K562 (cell line): Measurements from ENCODE around the gene SDCBP2.

Experiments
- HNRNPH1 ChIP-seq: fragments of 200-400 bp; formaldehyde crosslinking; optimal IDR thresholded peaks from 2 replicates; pipeline ENCODE3; 2017; ENCODE audit warnings: low read depth, mild to moderate bottlenecking, low read length, moderate library complexity
- PHF8 ChIP-seq: fragments of 200-600 bp; sonication (generic); IDR thresholded peaks from 2 replicates; pipeline ENCODE4 v1.6.1; 2012; ENCODE audit warnings: mixed run types, mild to moderate bottlenecking, inconsistent platforms, low read length, moderate library complexity, borderline replicate concordance
- POLR2A ChIP-seq: fragments of 450-650 bp; conservative IDR thresholded peaks from 2 replicates; pipeline ENCODE4 v1.6.1; 2016
- ZFP36 ChIP-seq: fragments of 150-350 bp; IDR thresholded peaks from 2 replicates; pipeline ENCODE4 v1.6.1; 2018; ENCODE audit warnings: low read length, low read depth; ENCODE audit not compliant: partially characterized antibody
- ZNF143 ChIP-seq: sonication (generic); formaldehyde crosslinking; IDR thresholded peaks from 2 replicates; pipeline ENCODE4 v1.9.0; 2022; ENCODE audit warnings: mild to moderate bottlenecking, missing genetic modification reagents
- ZNF224 ChIP-seq: sonication (generic); formaldehyde crosslinking; IDR thresholded peaks from 2 replicates; pipeline ENCODE4 v1.8.0; 2022; ENCODE audit warnings: mild to moderate bottlenecking, missing genetic modification reagents
- ZNF3 ChIP-seq: fragments of 250-450 bp; sonication (Bioruptor Pico); IDR thresholded peaks from 2 replicates; pipeline ENCODE4 v1.5.0; 2021; ENCODE audit warnings: mild to moderate bottlenecking, moderate library complexity
- TF ChIP-seq, protein P1 (sequence below): fragments of 450-650 bp; IDR thresholded peaks from 2 replicates; pipeline ENCODE4 v1.6.1; 2018; ENCODE audit not compliant: partially characterized antibody

DNA sequence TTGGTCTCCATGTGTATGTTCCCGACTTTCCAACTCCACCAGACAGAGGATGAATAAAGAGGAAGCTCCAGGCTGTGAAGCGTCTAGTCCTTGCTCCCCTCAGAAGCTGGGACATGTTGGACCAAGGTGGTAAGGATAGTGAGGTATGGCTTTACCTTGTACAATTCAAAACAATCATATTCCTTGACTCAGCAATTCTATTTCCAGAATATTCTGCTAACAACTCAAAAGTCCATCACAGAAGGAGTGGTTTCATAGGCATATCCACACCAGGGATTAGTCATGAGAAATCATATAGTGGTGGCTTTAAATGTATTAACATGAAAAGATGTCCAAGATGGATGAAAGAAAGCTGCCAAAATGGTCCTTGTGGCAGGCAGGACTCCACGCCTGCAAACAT, 44.1 kb upstream of the SDCBP2 start:
- no peak for TF ChIP-seq HNRNPH1
- no peak for TF ChIP-seq ZNF224
- TF ChIP-seq ZFP36 = no peak
- TF ChIP-seq ZNF143 (CRISPR knock-in tag) = no peak
- TF ChIP-seq POLR2A = no peak
- no peak for TF ChIP-seq PHF8
- no peak for TF ChIP-seq ZNF3 (CRISPR knock-in tag)
- TF ChIP-seq, protein P1, sequence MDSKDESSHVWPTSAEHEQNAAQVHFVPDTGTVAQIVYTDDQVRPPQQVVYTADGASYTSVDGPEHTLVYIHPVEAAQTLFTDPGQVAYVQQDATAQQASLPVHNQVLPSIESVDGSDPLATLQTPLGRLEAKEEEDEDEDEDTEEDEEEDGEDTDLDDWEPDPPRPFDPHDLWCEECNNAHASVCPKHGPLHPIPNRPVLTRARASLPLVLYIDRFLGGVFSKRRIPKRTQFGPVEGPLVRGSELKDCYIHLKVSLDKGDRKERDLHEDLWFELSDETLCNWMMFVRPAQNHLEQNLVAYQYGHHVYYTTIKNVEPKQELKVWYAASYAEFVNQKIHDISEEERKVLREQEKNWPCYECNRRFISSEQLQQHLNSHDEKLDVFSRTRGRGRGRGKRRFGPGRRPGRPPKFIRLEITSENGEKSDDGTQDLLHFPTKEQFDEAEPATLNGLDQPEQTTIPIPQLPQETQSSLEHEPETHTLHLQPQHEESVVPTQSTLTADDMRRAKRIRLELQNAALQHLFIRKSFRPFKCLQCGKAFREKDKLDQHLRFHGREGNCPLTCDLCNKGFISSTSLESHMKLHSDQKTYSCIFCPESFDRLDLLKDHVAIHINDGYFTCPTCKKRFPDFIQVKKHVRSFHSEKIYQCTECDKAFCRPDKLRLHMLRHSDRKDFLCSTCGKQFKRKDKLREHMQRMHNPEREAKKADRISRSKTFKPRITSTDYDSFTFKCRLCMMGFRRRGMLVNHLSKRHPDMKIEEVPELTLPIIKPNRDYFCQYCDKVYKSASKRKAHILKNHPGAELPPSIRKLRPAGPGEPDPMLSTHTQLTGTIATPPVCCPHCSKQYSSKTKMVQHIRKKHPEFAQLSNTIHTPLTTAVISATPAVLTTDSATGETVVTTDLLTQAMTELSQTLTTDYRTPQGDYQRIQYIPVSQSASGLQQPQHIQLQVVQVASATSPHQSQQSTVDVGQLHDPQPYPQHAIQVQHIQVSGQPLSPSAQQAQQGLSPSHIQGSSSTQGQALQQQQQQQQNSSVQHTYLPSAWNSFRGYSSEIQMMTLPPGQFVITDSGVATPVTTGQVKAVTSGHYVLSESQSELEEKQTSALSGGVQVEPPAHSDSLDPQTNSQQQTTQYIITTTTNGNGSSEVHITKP = no peak
